ENCODE data around the gene SNRPN. TPM values are rescaled to one million over a fixed set of nuclear protein-coding genes. Genes with fewer than 3 reads are reported as not detected.
"Not testable (repeated sequence)": the region's sequence is repeated elsewhere in the genome, so short reads cannot be mapped to it uniquely, and the experiment has no call there.

SNRPN gene
- total RNA-seq, 4 donors from 2014 or later: 42.1 to 67.8 (median 48.3) TPM

DNA sequence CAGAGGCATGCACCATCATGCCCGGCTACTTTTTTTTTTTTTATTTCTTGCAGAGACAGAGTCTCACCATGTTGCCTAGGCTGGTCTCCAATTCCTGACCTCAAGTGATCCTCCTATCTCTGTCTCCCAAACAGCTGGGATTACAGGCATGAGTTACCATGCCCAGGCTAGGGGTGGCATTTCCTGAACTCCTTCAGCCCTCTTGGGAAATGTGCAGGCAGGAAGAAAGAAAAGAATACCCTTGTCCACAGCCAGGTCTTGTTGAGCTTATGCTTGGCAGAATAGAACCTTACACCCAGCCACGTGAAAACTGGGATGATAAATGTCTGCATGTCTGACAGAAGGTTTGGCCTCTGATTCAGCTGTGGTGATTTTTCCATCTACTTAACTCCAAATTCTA, 30.2 kb upstream of the SNRPN start:
- no peak for TF ChIP-seq POLR2A (IDR thresholded peaks at IDR 0.05)

DNA sequence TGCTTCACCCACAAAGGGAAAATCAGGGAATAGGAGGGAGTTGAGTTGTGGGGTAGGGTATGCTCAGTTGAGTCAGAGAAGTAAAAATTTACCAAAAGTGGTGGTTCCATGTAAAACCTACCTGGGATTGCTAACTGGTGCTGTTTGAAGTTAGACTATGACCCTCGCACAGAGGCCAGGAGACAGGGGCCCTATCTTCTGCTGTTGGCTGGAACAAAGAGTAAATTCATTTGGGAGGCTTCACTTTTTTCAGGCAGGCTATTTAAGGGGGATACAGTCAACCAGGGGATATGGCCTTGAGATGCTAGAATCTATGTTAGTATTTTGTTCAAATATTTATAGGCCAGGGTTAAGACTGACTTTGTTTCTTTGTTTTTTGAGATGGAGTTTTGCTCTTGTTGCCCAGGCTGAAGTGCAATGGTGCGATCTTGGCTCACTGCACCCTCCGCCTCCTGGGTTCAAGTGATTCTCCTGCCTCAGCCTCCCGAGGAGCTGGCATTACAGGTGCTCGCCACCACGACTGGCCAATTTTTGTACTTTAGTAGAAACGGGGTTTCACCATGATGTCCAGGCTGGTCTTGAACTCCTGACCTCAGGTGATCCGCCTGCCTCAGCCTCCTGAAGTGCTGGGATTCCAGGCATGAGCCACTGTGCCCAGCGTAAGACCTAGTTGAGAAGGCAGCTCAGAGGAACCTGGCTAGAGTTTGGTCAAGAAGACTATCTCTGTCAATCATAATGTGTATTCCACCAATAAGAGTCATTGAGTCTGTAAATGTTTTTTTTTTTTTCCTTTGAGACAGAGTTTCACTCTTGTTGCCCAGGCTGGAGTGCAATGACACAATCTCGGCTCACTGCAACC, 22.7 kb upstream of the SNRPN start:
- not testable (repeated sequence) for H3K27me3 ChIP-seq; H3K9me3 ChIP-seq; H3K4me3 ChIP-seq; H3K4me1 ChIP-seq; H3K27ac ChIP-seq; H3K36me3 ChIP-seq; DNase-seq (ENCODE audit: low spot score in 2 of 2)
- 87% methylated on average over 9 of the region's 10 CpGs for WGBS

More for the DNA sequence above, 30.2 kb upstream of the SNRPN start:
- peaks cover 5% of the 10 kb centered on the region for H3K9me3 ChIP-seq
- H3K4me3 ChIP-seq: no peak overlapping the region
- H3K4me1 ChIP-seq: no peaks in the 10 kb centered on the region
- DNase-seq (ENCODE audit: low spot score in 2 of 2): no peak
- H3K27ac ChIP-seq: no peak overlapping the region
- H3K27me3 ChIP-seq: no peaks in the 10 kb centered on the region
- WGBS: 67% methylated on average over 2 of the region's 2 CpGs
- H3K36me3 ChIP-seq: no peaks in the 10 kb centered on the region

DNA sequence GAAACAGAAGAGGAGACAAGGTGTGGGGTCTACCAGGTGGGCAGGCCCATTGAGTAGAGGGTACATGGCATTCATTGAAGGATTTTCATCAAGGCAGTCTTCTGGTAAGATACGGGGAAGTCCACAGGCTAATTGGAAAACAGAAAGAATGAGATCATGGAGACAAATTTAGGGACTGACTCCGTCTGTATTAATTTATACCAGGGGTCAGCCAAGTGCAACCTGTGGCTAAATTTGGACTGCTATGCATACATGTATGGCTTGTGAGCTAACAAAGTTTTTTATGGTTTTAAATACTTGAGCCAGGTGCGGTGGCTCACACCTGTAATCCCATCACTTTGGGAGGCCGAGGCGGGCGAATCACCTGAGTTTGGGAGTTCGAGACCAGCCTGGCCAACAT, 21.1 kb upstream of the SNRPN start:
- no peaks in the 10 kb centered on the region for H3K4me1 ChIP-seq
- 90% methylated on average over 7 of the region's 7 CpGs for WGBS
- no peaks in the 10 kb centered on the region for H3K27me3 ChIP-seq
- no peak overlapping the region for H3K27ac ChIP-seq
- no peaks in the 10 kb centered on the region for H3K9me3 ChIP-seq
- TF ChIP-seq POLR2A (IDR thresholded peaks at IDR 0.05) (no peak), EP300 (IDR thresholded peaks at IDR 0.05) (no peak), POLR2AphosphoS5 (IDR thresholded peaks at IDR 0.05) (no peak)
- TF ChIP-seq, protein P1, sequence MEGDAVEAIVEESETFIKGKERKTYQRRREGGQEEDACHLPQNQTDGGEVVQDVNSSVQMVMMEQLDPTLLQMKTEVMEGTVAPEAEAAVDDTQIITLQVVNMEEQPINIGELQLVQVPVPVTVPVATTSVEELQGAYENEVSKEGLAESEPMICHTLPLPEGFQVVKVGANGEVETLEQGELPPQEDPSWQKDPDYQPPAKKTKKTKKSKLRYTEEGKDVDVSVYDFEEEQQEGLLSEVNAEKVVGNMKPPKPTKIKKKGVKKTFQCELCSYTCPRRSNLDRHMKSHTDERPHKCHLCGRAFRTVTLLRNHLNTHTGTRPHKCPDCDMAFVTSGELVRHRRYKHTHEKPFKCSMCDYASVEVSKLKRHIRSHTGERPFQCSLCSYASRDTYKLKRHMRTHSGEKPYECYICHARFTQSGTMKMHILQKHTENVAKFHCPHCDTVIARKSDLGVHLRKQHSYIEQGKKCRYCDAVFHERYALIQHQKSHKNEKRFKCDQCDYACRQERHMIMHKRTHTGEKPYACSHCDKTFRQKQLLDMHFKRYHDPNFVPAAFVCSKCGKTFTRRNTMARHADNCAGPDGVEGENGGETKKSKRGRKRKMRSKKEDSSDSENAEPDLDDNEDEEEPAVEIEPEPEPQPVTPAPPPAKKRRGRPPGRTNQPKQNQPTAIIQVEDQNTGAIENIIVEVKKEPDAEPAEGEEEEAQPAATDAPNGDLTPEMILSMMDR (IDR thresholded peaks at IDR 0.05): no peak
- no peaks in the 10 kb centered on the region for H3K36me3 ChIP-seq
- DNase-seq (ENCODE audit: low spot score in 2 of 2): no peak
- no peak overlapping the region for H3K4me3 ChIP-seq

DNA sequence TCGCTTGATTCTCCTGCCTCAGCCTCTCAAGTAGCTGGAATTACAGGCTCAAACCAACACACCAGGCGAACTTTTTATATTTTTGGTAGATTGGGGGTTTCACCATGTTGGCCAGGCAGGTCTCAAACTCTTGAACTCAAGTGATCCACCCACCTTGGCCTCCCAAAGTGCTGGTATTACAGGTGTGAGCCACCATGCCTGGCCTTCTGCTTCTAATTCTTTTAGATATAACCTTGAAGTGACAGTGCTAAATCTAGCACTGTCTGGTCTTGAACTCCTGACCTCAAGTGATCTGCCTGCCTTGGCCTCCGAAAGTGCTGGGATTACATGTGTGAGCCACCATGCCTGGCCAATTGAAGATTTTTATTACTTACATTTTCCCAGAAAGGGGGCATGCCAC, 16.6 kb upstream of the SNRPN start:
- not testable (repeated sequence) for H3K9me3 ChIP-seq; DNase-seq (ENCODE audit: low spot score in 2 of 2)

DNA sequence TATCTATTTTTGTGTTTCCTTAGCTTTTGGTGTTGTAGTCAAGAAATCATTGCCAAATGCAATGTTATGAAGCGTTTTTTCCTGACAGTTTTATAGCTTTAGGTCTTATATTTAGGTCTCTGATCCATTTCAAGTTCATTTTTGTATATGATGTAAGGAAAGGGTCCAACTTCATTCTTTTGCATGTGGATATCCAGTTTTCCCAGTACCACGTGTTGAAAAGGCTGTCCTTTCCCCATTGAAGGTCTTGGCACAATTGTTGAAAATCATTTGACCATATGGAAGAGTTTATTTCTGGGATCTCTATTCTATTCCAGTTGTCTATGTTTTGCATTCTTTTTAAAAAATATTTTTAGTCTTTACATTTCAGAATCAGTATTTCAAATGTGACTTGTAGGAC, 14.6 kb upstream of the SNRPN start:
- no peak overlapping the region for H3K27ac ChIP-seq
- H3K4me1 ChIP-seq: no peaks in the 10 kb centered on the region
- no peaks in the 10 kb centered on the region for H3K27me3 ChIP-seq
- H3K9me3 ChIP-seq: no peaks in the 10 kb centered on the region
- no peak for DNase-seq (ENCODE audit: low spot score in 2 of 2)
- H3K4me3 ChIP-seq: no peak overlapping the region
- TF ChIP-seq POLR2AphosphoS5 (IDR thresholded peaks at IDR 0.05) (no peak), POLR2A (IDR thresholded peaks at IDR 0.05) (no peak), EP300 (IDR thresholded peaks at IDR 0.05) (no peak)
- TF ChIP-seq, protein P1 (IDR thresholded peaks at IDR 0.05): no peak
- H3K36me3 ChIP-seq: no peaks in the 10 kb centered on the region
- WGBS: 40% methylated on average over 2 of the region's 2 CpGs

More for the DNA sequence above, 16.6 kb upstream of the SNRPN start:
- not testable (repeated sequence) for H3K27me3 ChIP-seq, H3K36me3 ChIP-seq, H3K4me3 ChIP-seq, H3K27ac ChIP-seq, H3K4me1 ChIP-seq
- 79% methylated on average over 3 of the region's 3 CpGs for WGBS

DNA sequence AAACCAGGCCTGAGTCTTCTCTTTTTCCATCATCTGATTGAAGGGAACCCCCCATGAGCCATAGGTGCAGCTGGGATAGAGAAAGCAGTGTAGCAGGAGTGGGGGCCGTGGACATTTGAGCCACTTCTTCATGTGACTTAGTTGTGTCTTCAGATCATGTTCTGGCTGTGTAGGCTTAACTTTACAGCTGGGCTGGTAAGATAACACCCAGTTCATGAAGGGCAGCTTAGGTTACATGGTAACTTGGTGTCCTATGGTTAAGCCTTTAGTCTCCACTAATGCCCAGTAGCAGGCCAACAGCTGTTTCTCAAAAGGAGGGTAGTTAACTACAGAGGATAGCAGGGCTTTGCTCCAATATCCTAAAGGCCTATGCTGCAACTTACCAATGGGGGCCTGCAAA, 11.4 kb upstream of the SNRPN start:
- Histone ChIP-seq H3K4me3 (no peak overlapping the region), H3K27me3 (no peaks in the 10 kb centered on the region), H3K27ac (no peak overlapping the region), H3K4me1 (no peaks in the 10 kb centered on the region), H3K9me3 (no peaks in the 10 kb centered on the region), H3K36me3 (no peaks in the 10 kb centered on the region)
- 67% methylated on average over 1 of the region's 1 CpG for WGBS
- no peak for DNase-seq (ENCODE audit: low spot score in 2 of 2)
- TF ChIP-seq EP300 (IDR thresholded peaks at IDR 0.05) (no peak), POLR2A (IDR thresholded peaks at IDR 0.05) (no peak), POLR2AphosphoS5 (IDR thresholded peaks at IDR 0.05) (no peak)
- TF ChIP-seq, protein P1 (IDR thresholded peaks at IDR 0.05): no peak

DNA sequence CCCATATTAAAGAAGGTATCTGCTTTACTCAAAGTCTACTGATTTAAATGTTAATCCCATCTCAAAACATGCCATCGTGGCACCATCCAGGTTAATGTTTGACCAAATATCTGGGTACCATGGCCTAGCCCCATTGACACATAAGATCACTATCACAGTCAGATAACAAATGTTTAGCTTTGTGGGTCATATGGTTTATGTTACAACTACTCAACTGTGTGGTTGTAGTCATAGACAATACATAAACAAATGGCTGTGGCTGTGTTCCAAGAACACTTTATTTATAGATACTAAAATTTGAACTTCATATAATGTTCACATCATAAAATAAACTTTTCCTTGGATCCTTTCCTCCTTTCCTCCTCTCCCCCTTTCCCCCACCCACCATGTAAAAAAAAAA, 9.8 kb upstream of the SNRPN start:
- no peaks in the 10 kb centered on the region for H3K4me1 ChIP-seq
- no peak for DNase-seq (ENCODE audit: low spot score in 2 of 2)
- H3K9me3 ChIP-seq: no peaks in the 10 kb centered on the region
- H3K36me3 ChIP-seq: no peaks in the 10 kb centered on the region
- H3K4me3 ChIP-seq: no peak overlapping the region
- WGBS: 69% methylated on average over 1 of the region's 1 CpG
- H3K27me3 ChIP-seq: no peaks in the 10 kb centered on the region
- TF ChIP-seq EP300 (IDR thresholded peaks at IDR 0.05) (no peak), POLR2A (IDR thresholded peaks at IDR 0.05) (no peak), POLR2AphosphoS5 (IDR thresholded peaks at IDR 0.05) (no peak)
- no peak overlapping the region for H3K27ac ChIP-seq
